GM12878 (cell line): Measurements from ENCODE around the gene ATXN1. TPM values are rescaled to one million over a fixed set of nuclear protein-coding genes. Genes with fewer than 3 reads are reported as not detected.
A peak's percentile ranks its signal among the peaks of the same experiment; 100 is the strongest.

Source experiments
- ATAC-seq: fragments of 200-7000 bp; cut with Tn5 transposase; 3 replicates; pipeline ENCODE4 v1.9.1; 2020; ENCODE audit warnings: mild to moderate bottlenecking, moderate library complexity
- BruUV-seq: library from RNA; stranded (reverse); fragments of 400-500 nt; replicated peaks from 2 replicates; lab custom pipeline; 2021; lab: Mats Ljungman, UMichigan
- CTCF ChIA-PET: fragments of 300-600 bp; sonication (Branson Sonifier 250); formaldehyde crosslinking; extraction: SDS; loops from one replicate; lab custom pipeline; 2021; ENCODE audit warnings: inconsistent platforms; lab: Yijun Ruan, JAX
- POLR2A ChIA-PET: fragments of 350-600 bp; formaldehyde crosslinking; extraction: SDS; loops from one replicate; lab custom pipeline; 2021; ENCODE audit warnings: inconsistent platforms; lab: Charles Lee
- RAD21 ChIA-PET: fragments of 300-600 bp; sonication (Branson Sonifier 250); formaldehyde crosslinking; loops from one replicate; lab custom pipeline; 2023; ENCODE audit warnings: antibody characterized with exemption; ENCODE audit not compliant: unreplicated experiment; lab: Charles Lee
- SMC1A ChIA-PET: fragments of 300-600 bp; sonication (Branson Sonifier 250); formaldehyde crosslinking; loops from one replicate; lab custom pipeline; 2023; ENCODE audit not compliant: unreplicated experiment, uncharacterized antibody; lab: Charles Lee
- DNase-seq: peaks from one replicate; pipeline ENCODE4 v3.0.0-alpha.2; 2011; ENCODE audit warnings: low read depth, low spot score
- FAIRE-seq: peaks from 3 replicates; lab custom pipeline; 2011; peaks lifted over from hg19 to GRCh38; lab: Jason Lieb, UNC
- H2AFZ ChIP-seq: 2 replicates; pipeline ENCODE4 v1.6.0; 2011; ENCODE audit warnings: low read depth, low read length, control low read depth; ENCODE audit not compliant: control insufficient read depth
- H3K27ac ChIP-seq: 2 replicates; pipeline ENCODE4 v1.5.1; 2011; ENCODE audit warnings: control low read depth; ENCODE audit not compliant: control insufficient read depth, insufficient read depth
- H3K27me3 ChIP-seq, 2 experiments: replicated peaks in 1 of 2; 2 replicates each; pipeline versions ENCODE4 v1.6.0 to v1.6.1; 2011; ENCODE audit warnings: low read length in 1 of 2; ENCODE audit not compliant: control insufficient read depth in 2 of 2, insufficient read depth in 2 of 2
- H3K36me3 ChIP-seq, 2 experiments: 2 replicates each; pipeline ENCODE4 v1.5.1; 2011; ENCODE audit warnings: low read length in 1 of 2; ENCODE audit not compliant: control insufficient read depth in 2 of 2, insufficient read depth in 2 of 2
- H3K4me1 ChIP-seq: 2 replicates; pipeline ENCODE4 v1.6.1; 2011; ENCODE audit warnings: mild to moderate bottlenecking, low read length, moderate library complexity, mixed read lengths; ENCODE audit not compliant: control insufficient read depth, insufficient read depth
- H3K4me2 ChIP-seq: 2 replicates; pipeline ENCODE4 v1.6.0; 2011; ENCODE audit warnings: control low read depth; ENCODE audit not compliant: control insufficient read depth, insufficient read depth
- H3K4me3 ChIP-seq: fragments of 200-600 bp; sonication (generic); 2 replicates; pipeline ENCODE4 v1.5.1; 2016
- H3K79me2 ChIP-seq: 2 replicates; pipeline ENCODE4 v1.6.0; 2011; ENCODE audit warnings: low read length; ENCODE audit not compliant: control insufficient read depth, insufficient read depth
- H3K9ac ChIP-seq: 2 replicates; pipeline ENCODE4 v1.8.0; 2011; ENCODE audit warnings: low read length, control low read depth, mixed read lengths; ENCODE audit not compliant: control insufficient read depth, insufficient read depth
- H3K9me3 ChIP-seq: replicated peaks from 3 replicates; pipeline ENCODE4 v1.5.1; 2011; ENCODE audit warnings: mild to moderate bottlenecking, low read length; ENCODE audit not compliant: control insufficient read depth, insufficient read depth
- H4K20me1 ChIP-seq: 2 replicates; pipeline ENCODE4 v1.6.0; 2011; ENCODE audit not compliant: control insufficient read depth, insufficient read depth
- BCLAF1 ChIP-seq: fragments of 450-650 bp; IDR thresholded peaks from 2 replicates; pipeline ENCODE4 v1.6.1; 2017; ENCODE audit warnings: antibody characterized with exemption, mild to moderate bottlenecking, moderate library complexity
- CBFB ChIP-seq: IDR thresholded peaks from 2 replicates; pipeline ENCODE4 v1.6.1; 2016; ENCODE audit warnings: antibody characterized with exemption, low read depth
- GATAD2B ChIP-seq: fragments of 450-650 bp; conservative IDR thresholded peaks from 2 replicates; pipeline ENCODE4 v1.6.1; 2017; ENCODE audit warnings: low read depth, mild to moderate bottlenecking, moderate library complexity
- HDAC2 ChIP-seq: fragments of 200-600 bp; sonication (generic); IDR thresholded peaks from 2 replicates; pipeline ENCODE4 v1.6.1; 2017
- JUNB ChIP-seq: IDR thresholded peaks from 2 replicates; pipeline ENCODE4 v1.6.1; 2016; ENCODE audit warnings: antibody characterized with exemption, mild to moderate bottlenecking
- MYB ChIP-seq: fragments of 150-350 bp; IDR thresholded peaks from 2 replicates; pipeline ENCODE4 v1.6.1; 2014; ENCODE audit warnings: mild to moderate bottlenecking, low read depth, low read length, borderline replicate concordance
- PAX8 ChIP-seq: fragments of 450-650 bp; IDR thresholded peaks from 2 replicates; pipeline ENCODE4 v1.6.1; 2017; ENCODE audit warnings: mild to moderate bottlenecking, moderate library complexity
- PBX3 ChIP-seq: IDR thresholded peaks from 2 replicates; pipeline ENCODE4 v1.6.1; 2011; ENCODE audit warnings: mild to moderate bottlenecking, low read depth, low read length, moderate library complexity; ENCODE audit not compliant: insufficient replicate concordance
- RCOR1 ChIP-seq: conservative IDR thresholded peaks from 2 replicates; pipeline ENCODE4 v1.6.1; 2012; ENCODE audit warnings: low read depth, low read length, improper control_type of control experiment
- SIN3A ChIP-seq: IDR thresholded peaks from 2 replicates; pipeline ENCODE4 v1.6.1; 2012; ENCODE audit warnings: low read depth, low read length, improper control_type of control experiment
- TCF12 ChIP-seq: IDR thresholded peaks from 2 replicates; pipeline ENCODE4 v1.6.1; 2011; ENCODE audit warnings: low read depth, mild to moderate bottlenecking, low read length
- YBX1 ChIP-seq: fragments of 450-650 bp; IDR thresholded peaks from 2 replicates; pipeline ENCODE4 v1.6.1; 2016; ENCODE audit warnings: antibody characterized with exemption
- ZBED1 ChIP-seq: IDR thresholded peaks from 2 replicates; pipeline ENCODE4 v1.6.1; 2016; ENCODE audit warnings: borderline replicate concordance
- WGBS: methylation state at CpG from one replicate; pipeline ENCODE4 v1.1.6; 2016; ENCODE audit warnings: low lambda C conversion rate; ENCODE audit not compliant: insufficient replicate concordance, insufficient coverage; ENCODE audit errors: missing lambda C conversion rate; 5-methylcytosine and 5-hydroxymethylcytosine counted together
- in situ Hi-C: fragments of 300-500 bp; cut with MboI; formaldehyde crosslinking; loops from 9 replicates; pipeline ENCODE4 v1.14.3; 2018; ENCODE audit warnings: mixed read lengths
- intact Hi-C: fragments of 100-400 bp; cut with micrococcal nuclease; formaldehyde crosslinking; loops from one replicate; pipeline ENCODE4 v1.14.2; 2022; ENCODE audit not compliant: unreplicated experiment
- polyA plus RNA-seq, 11 experiments: library from polyadenylated mRNA; depleted of rRNA in 4 of 11; unstranded in 6 of 11; stranded (reverse) in 5 of 11; fragments of >200 nt; fragmentation: Nextera tagmentation in 4 of 11; fragmentation: Illumina TruSeq in 1 of 11; extraction: Ambion mirVana in 4 of 11; extraction: Trizol in 1 of 11; gene quantifications; 1 replicate in 1 of 11; 2 replicates in 10 of 11; pipeline versions ENCODE4 v1.2.1 to v1.2.3, GENCODE V29; 2011 to 2016; ENCODE audit warnings: inconsistent platforms in 2 of 11, missing spikeins in 2 of 11, low read depth in 1 of 11
- total RNA-seq, 4 experiments: library from RNA; depleted of rRNA in 3 of 4; stranded (reverse); fragments of >200 nt in 3 of 4; fragmentation: Illumina TruSeq in 1 of 4; extraction: Trizol in 1 of 4; gene quantifications; 2 replicates each; pipeline versions ENCODE4 v1.2.1 to v1.2.3, GENCODE V29; 2013 to 2021
- TF ChIP-seq, protein P1 (sequence below): fragments of 450-650 bp; conservative IDR thresholded peaks from 2 replicates; pipeline ENCODE4 v1.6.1; 2017; ENCODE audit warnings: mild to moderate bottlenecking, moderate library complexity
- TF ChIP-seq, protein P2 (sequence below): IDR thresholded peaks from 2 replicates; pipeline ENCODE4 v1.6.1; 2012; ENCODE audit warnings: mild to moderate bottlenecking, low read depth, low read length

The ATXN1 gene
- total and polyA plus RNA-seq, 10 of the 15 experiments (the other 5 are each of a cell fraction or from before 2014, with no cell fraction given) = 12.2 to 51.2 (median 20.5) TPM

DNA sequence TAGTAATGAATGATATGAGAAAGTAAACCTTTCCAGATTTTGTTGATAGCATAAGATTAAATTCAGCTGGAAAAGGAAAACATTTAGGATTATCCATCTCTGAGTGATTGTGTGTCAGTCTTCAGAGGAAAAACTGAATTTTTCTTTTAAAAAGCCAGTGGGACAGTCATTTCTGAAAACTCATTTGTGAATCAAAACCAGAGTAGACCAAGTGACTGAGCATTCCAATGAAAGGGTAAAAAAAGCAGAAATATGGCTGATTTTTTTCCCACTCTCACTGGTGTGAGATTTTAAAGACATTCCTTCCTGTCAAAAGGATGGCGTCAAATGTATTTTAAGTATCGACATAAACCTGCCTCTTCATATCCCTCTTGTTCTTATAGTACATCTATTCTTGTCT lies 308.9 kb downstream of the ATXN1 start:
- ChIA-PET SMC1A (interaction anchor here (1.1 to 4.3 kb wide), 2 partner anchors 13 to 18 kb away, joined by 4 to 29 read pairs; no protein-coding TSS in a partner anchor), CTCF (interaction anchor here (1.0 kb wide), 1 partner anchor 11 kb away, joined by 3 read pairs; no protein-coding TSS in a partner anchor), RAD21 (interaction anchor here (1.9 kb wide), 1 partner anchor 13 kb away, joined by 7 read pairs; no protein-coding TSS in a partner anchor), POLR2A (no interaction called here)
- Histone ChIP-seq H3K4me2 (no peak overlapping the region), H3K9ac (no peak overlapping the region), H3K27ac (no peak overlapping the region), H2AFZ (no peak overlapping the region), H3K27me3 (no peaks in the 10 kb centered on the region), H4K20me1 (no peaks in the 10 kb centered on the region), H3K4me1 (no peaks in the 10 kb centered on the region; the same call in 1 of the 2 replicates), H3K36me3 (peaks cover 3 to 4% of the 10 kb centered on the region in 2 experiments; a peak in 3 of 4 replicates), H3K9me3 (no peaks in the 10 kb centered on the region), H3K4me3 (no peak overlapping the region), H3K79me2 (peaks cover 3% of the 10 kb centered on the region)
- no TSS peak for BruUV-seq
- in situ Hi-C loops = no loop called here
- 100% methylated on average over 2 of the region's 2 CpGs for WGBS
- DNase-seq (no peak), FAIRE-seq (no peak), ATAC-seq (no peak)
- intact Hi-C loops = no loop called here
- TF ChIP-seq MYB = no peak
- no peak for TF ChIP-seq TCF12
- TF ChIP-seq SIN3A = no peak
- no peak for TF ChIP-seq PAX8
- no peak for TF ChIP-seq PBX3
- TF ChIP-seq JUNB = peak; percentile 90
- TF ChIP-seq, protein P1, sequence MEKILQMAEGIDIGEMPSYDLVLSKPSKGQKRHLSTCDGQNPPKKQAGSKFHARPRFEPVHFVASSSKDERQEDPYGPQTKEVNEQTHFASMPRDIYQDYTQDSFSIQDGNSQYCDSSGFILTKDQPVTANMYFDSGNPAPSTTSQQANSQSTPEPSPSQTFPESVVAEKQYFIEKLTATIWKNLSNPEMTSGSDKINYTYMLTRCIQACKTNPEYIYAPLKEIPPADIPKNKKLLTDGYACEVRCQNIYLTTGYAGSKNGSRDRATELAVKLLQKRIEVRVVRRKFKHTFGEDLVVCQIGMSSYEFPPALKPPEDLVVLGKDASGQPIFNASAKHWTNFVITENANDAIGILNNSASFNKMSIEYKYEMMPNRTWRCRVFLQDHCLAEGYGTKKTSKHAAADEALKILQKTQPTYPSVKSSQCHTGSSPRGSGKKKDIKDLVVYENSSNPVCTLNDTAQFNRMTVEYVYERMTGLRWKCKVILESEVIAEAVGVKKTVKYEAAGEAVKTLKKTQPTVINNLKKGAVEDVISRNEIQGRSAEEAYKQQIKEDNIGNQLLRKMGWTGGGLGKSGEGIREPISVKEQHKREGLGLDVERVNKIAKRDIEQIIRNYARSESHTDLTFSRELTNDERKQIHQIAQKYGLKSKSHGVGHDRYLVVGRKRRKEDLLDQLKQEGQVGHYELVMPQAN = no peak
- TF ChIP-seq CBFB = no peak
- no peak for TF ChIP-seq HDAC2
- TF ChIP-seq RCOR1 = no peak
- TF ChIP-seq ZBED1 = no peak
- TF ChIP-seq BCLAF1 = no peak
- no peak for TF ChIP-seq YBX1
- TF ChIP-seq, protein P2, sequence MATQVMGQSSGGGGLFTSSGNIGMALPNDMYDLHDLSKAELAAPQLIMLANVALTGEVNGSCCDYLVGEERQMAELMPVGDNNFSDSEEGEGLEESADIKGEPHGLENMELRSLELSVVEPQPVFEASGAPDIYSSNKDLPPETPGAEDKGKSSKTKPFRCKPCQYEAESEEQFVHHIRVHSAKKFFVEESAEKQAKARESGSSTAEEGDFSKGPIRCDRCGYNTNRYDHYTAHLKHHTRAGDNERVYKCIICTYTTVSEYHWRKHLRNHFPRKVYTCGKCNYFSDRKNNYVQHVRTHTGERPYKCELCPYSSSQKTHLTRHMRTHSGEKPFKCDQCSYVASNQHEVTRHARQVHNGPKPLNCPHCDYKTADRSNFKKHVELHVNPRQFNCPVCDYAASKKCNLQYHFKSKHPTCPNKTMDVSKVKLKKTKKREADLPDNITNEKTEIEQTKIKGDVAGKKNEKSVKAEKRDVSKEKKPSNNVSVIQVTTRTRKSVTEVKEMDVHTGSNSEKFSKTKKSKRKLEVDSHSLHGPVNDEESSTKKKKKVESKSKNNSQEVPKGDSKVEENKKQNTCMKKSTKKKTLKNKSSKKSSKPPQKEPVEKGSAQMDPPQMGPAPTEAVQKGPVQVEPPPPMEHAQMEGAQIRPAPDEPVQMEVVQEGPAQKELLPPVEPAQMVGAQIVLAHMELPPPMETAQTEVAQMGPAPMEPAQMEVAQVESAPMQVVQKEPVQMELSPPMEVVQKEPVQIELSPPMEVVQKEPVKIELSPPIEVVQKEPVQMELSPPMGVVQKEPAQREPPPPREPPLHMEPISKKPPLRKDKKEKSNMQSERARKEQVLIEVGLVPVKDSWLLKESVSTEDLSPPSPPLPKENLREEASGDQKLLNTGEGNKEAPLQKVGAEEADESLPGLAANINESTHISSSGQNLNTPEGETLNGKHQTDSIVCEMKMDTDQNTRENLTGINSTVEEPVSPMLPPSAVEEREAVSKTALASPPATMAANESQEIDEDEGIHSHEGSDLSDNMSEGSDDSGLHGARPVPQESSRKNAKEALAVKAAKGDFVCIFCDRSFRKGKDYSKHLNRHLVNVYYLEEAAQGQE = no peak
- TF ChIP-seq GATAD2B = no peak
